ENCODE results near the gene BLM. TPM values are rescaled to one million over a fixed set of nuclear protein-coding genes. Genes with fewer than 3 reads are reported as not detected.

The BLM gene
- total and polyA plus RNA-seq, 2 of the 4 experiments (the other 2 are of a cell fraction): 2.5 to 6.5 TPM

DNA sequence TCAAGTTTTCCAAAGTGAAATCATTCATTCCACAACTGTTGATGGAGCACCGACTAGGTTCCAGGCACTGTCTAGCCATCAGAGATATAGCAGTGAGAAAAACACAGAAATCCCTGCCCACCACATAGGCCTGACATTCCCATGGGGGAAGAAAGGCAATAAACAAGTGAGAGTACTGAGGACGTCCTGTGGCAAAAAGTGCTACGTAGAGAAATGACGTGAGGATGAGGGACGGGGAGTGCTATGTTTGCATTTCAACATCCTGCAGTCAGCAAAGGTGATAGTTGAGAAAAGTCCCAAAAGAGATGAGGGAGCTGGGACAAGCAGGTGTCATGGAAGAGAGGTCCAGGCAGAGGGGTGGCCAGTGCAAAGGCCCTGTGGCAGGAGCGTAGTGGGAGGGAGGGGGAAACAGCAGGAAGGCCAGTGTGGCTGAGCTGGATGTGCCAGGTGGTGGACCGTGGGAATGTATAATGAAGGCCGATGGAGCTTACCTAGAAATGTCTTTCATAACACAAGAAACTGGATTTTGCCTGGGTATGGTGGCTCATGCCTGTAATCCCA, 140.8 kb downstream of the BLM start:
- no peak for DNase-seq
- in situ Hi-C loops (cut with MboI; ENCODE audit: low sequenced_read_pairs) (no loop called here), intact Hi-C loops (cut with micrococcal nuclease) (no loop called here), dilution Hi-C loops (cut with HindIII; ENCODE audit: low sequenced_read_pairs, unreplicated experiment) (no loop called here)
- Histone ChIP-seq H3K9me1 (ENCODE audit: insufficient read depth, low read length) (peaks cover 3% of the 10 kb centered on the region; the same call in 1 of the 2 replicates), H3K14ac (replicated peaks; ENCODE audit: low read depth, low read length) (no peak overlapping the region), H3K4me1 (ENCODE audit: control insufficient read depth, insufficient read depth, low read length) (peaks cover 6% of the 10 kb centered on the region), H2BK5ac (ENCODE audit: low read depth, low read length, poor library complexity, severe bottlenecking) (no peak overlapping the region), H3K27ac (ENCODE audit: insufficient read depth, low read length) (no peak overlapping the region), H3K79me1 (ENCODE audit: low read depth in 1 of 2, low read length in 2 of 2) (no peaks in the 10 kb centered on the region), H2BK120ac (ENCODE audit: low read depth, low read length) (no peak overlapping the region), H4K8ac (ENCODE audit: low read depth in 2 of 2, low read length in 2 of 2) (no peak overlapping the region), H3K56ac (ENCODE audit: extremely low read depth, insufficient read depth, low read length) (no peak overlapping the region), H2AK9ac (replicated peaks; ENCODE audit: low read depth, low read length, poor library complexity) (no peak overlapping the region), H4K5ac (ENCODE audit: low read depth, low read length) (no peak overlapping the region), H3K4ac (ENCODE audit: low read depth, low read length) (no peak overlapping the region), H2BK20ac (ENCODE audit: low read depth, low read length) (no peak overlapping the region), H2AFZ (replicated peaks; ENCODE audit: low read length, poor library complexity) (no peak overlapping the region), H3K18ac (ENCODE audit: low read depth, low read length) (no peak overlapping the region), H3K36me3 (ENCODE audit: control insufficient read depth, insufficient read depth, low read length) (no peaks in the 10 kb centered on the region), H3K23ac (ENCODE audit: low read depth, low read length) (no peak overlapping the region), H4K91ac (ENCODE audit: insufficient read depth, low read depth, low read length) (no peak overlapping the region), H3K27me3 (ENCODE audit: control insufficient read depth, insufficient read depth, low read length) (no peaks in the 10 kb centered on the region), H3K4me2 (ENCODE audit: low read depth, low read length) (no peak overlapping the region), H2BK15ac (ENCODE audit: low read depth, low read length) (no peak overlapping the region), H2AK5ac (ENCODE audit: low read depth, low read length) (no peak overlapping the region), H3K4me3 (ENCODE audit: insufficient read depth, low read depth, low read length) (no peak overlapping the region), H4K20me1 (ENCODE audit: insufficient read depth, low read length) (no peaks in the 10 kb centered on the region), H3K9me3 (ENCODE audit: control insufficient read depth, insufficient read depth, low read length) (no peaks in the 10 kb centered on the region), H3K9ac (ENCODE audit: low read depth, low read length) (no peak overlapping the region)
- WGBS, 2 experiments (ENCODE audit: extremely low coverage in 2 of 2, insufficient read length in 1 of 2): 66% methylated on average over 5 of the region's 8 CpGs; no CpG with 5 or more reads in 1 of the 2 experiments
- no peak for ATAC-seq (ENCODE audit: low read depth)
- TF ChIP-seq NFE2L2 (IDR thresholded peaks at IDR 0.05; ENCODE audit: low read depth, low read length) (no peak), CHD1 (IDR thresholded peaks at IDR 0.05; ENCODE audit: low read depth, low read length) (no peak), RFX5 (IDR thresholded peaks at IDR 0.05; ENCODE audit: low read depth, low read length) (no peak), MAZ (IDR thresholded peaks at IDR 0.05; ENCODE audit: borderline replicate concordance, low read depth, low read length) (no peak), CEBPB (IDR thresholded peaks at IDR 0.05; ENCODE audit: low read depth, low read length) (no peak), BHLHE40 (IDR thresholded peaks at IDR 0.05; ENCODE audit: low read depth, low read length) (no peak), MXI1 (IDR thresholded peaks at IDR 0.05; ENCODE audit: borderline replicate concordance, low read depth, low read length) (no peak), RCOR1 (IDR thresholded peaks at IDR 0.05; ENCODE audit: insufficient replicate concordance, low read length) (no peak), FOS (IDR thresholded peaks at IDR 0.05; ENCODE audit: low read depth, low read length) (no peak), MAFK (IDR thresholded peaks at IDR 0.05; ENCODE audit: low read depth, low read length) (no peak), RAD21 (IDR thresholded peaks at IDR 0.05; ENCODE audit: low read length) (no peak), SMC3 (IDR thresholded peaks at IDR 0.05; ENCODE audit: low read depth, low read length) (no peak), POLR2A (IDR thresholded peaks at IDR 0.05; ENCODE audit: low read depth, low read length) (no peak)
- TF ChIP-seq, protein P1, sequence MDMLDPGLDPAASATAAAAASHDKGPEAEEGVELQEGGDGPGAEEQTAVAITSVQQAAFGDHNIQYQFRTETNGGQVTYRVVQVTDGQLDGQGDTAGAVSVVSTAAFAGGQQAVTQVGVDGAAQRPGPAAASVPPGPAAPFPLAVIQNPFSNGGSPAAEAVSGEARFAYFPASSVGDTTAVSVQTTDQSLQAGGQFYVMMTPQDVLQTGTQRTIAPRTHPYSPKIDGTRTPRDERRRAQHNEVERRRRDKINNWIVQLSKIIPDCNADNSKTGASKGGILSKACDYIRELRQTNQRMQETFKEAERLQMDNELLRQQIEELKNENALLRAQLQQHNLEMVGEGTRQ (IDR thresholded peaks at IDR 0.05; ENCODE audit: low read depth, low read length): no peak
- TF ChIP-seq, protein P2, sequence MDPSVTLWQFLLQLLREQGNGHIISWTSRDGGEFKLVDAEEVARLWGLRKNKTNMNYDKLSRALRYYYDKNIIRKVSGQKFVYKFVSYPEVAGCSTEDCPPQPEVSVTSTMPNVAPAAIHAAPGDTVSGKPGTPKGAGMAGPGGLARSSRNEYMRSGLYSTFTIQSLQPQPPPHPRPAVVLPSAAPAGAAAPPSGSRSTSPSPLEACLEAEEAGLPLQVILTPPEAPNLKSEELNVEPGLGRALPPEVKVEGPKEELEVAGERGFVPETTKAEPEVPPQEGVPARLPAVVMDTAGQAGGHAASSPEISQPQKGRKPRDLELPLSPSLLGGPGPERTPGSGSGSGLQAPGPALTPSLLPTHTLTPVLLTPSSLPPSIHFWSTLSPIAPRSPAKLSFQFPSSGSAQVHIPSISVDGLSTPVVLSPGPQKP (IDR thresholded peaks at IDR 0.05; ENCODE audit: borderline replicate concordance, low read depth, low read length): no peak
- TF ChIP-seq, protein P3, sequence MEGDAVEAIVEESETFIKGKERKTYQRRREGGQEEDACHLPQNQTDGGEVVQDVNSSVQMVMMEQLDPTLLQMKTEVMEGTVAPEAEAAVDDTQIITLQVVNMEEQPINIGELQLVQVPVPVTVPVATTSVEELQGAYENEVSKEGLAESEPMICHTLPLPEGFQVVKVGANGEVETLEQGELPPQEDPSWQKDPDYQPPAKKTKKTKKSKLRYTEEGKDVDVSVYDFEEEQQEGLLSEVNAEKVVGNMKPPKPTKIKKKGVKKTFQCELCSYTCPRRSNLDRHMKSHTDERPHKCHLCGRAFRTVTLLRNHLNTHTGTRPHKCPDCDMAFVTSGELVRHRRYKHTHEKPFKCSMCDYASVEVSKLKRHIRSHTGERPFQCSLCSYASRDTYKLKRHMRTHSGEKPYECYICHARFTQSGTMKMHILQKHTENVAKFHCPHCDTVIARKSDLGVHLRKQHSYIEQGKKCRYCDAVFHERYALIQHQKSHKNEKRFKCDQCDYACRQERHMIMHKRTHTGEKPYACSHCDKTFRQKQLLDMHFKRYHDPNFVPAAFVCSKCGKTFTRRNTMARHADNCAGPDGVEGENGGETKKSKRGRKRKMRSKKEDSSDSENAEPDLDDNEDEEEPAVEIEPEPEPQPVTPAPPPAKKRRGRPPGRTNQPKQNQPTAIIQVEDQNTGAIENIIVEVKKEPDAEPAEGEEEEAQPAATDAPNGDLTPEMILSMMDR (conservative IDR thresholded peaks at IDR 0.05; ENCODE audit: low read depth, low read length): no peak
- ChIA-PET POLR2A (ENCODE audit: unreplicated experiment) (no interaction called here), CTCF (interaction anchor here (0.6 kb wide), 1 partner anchor 10 kb away, joined by 3 read pairs; the partner anchor contains the start of gene FURIN)
- no TSS peak for BruUV-seq (replicated peaks)
